Sciatic nerve (tissue), 2 donors: ENCODE data around the gene BMS1. TPM values are rescaled to one million over a fixed set of nuclear protein-coding genes. Genes with fewer than 3 reads are reported as not detected.

Source experiments
- ATAC-seq: fragments of 200-7000 bp; cut with Tn5 transposase; one replicate; pipeline ENCODE4 v1.9.1; 2020; ENCODE audit warnings: mild to moderate bottlenecking, moderate library complexity
- DNase-seq: peaks from one replicate; pipeline ENCODE4 v3.0.0-alpha.2; 2020; ENCODE audit warnings: low spot score
- intact Hi-C: fragments of 100-400 bp; cut with DNase I; formaldehyde crosslinking; loops from one replicate; pipeline ENCODE4 v1.14.2; 2022
- total RNA-seq: library from RNA; stranded (reverse); fragmentation: NEBNext Ultra II Directional; extraction: Animal tissue kit (Norgen Biotek cat#: 25700); gene quantifications from one replicate; pipeline ENCODE4 v1.2.1, GENCODE V29; 2021
- donor health status: DM: no; HTN: no; CAD: no.
- donor health status: DM: no; HTN: no; CAD: no.

The BMS1 gene
- total RNA-seq, 1 donor from 2014 or later: 13.1 TPM

DNA sequence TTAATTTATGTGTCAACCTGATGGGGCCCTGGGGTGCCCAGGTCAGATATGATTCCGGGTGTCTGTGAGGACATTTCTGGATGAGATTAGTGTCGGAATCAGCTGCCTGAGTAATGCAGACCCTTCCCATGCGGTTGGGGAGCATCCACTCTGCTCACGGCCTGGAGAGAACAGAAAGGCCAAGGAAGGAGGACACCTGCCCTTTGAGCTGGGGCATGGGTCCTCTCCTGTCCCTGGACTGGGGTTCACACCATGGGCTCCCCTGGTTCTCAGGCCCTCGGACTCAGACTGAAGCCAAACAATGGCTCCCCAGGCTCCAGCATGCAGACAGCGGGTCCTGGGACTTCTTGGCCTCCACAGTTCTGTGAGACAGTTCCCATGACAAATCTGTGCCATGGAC lies 94.3 kb downstream of the BMS1 start:
- intact Hi-C loops: no loop called here
- ATAC-seq: no peak
- DNase-seq: no peak

- intact Hi-C loops: no loop called here
- no peak for DNase-seq
- no peak for ATAC-seq
These were observed 95.0 kb downstream of the BMS1 start for GRCh38 chr10:42877496-42878030.

GRCh38 chr10:42878134-42878820 lies 95.7 kb downstream of the BMS1 start:
- intact Hi-C loops: no loop called here
- no peak for DNase-seq
- ATAC-seq: no peak

- no peak for DNase-seq
- intact Hi-C loops: no loop called here
- ATAC-seq: no peak
These were observed 96.2 kb downstream of the BMS1 start for GRCh38 chr10:42878821-42879195.

- intact Hi-C loops: no loop called here
- DNase-seq (no peak), ATAC-seq (no peak)
These were observed 97.0 kb downstream of the BMS1 start for GRCh38 chr10:42879380-42880254.

GRCh38 chr10:42880255-42880620 lies 97.6 kb downstream of the BMS1 start:
- no peak for DNase-seq
- no peak for ATAC-seq
- intact Hi-C loops: no loop called here

GRCh38 chr10:42882597-42882996 lies 100.0 kb downstream of the BMS1 start:
- DNase-seq (no peak), ATAC-seq (no peak)
- intact Hi-C loops: no loop called here

Other genes starting within 250 kb of the BMS1 start
- gene ZNF33B, start 144.2 kb upstream of the BMS1 start, total RNA-seq: 19.5 TPM